GM06990 (cell line): ENCODE data around the gene NAV2.

Experiments
- DNase-seq: peaks from one replicate; pipeline ENCODE4 v3.0.0-alpha.2; 2011; ENCODE audit not compliant: insufficient read length; ENCODE audit errors: extremely low read depth
- H3K27me3 ChIP-seq: replicated peaks from 2 replicates; pipeline ENCODE4 v1.6.0; 2011; ENCODE audit warnings: low read length; ENCODE audit not compliant: control insufficient read depth, insufficient read depth
- H3K36me3 ChIP-seq: 2 replicates; pipeline ENCODE4 v1.5.1; 2011; ENCODE audit warnings: low read length; ENCODE audit not compliant: control insufficient read depth, insufficient read depth
- H3K4me3 ChIP-seq: replicated peaks from 2 replicates; pipeline ENCODE4 v1.5.1; 2011; ENCODE audit warnings: low read depth, mild to moderate bottlenecking, control low read depth, low read length
- CTCF ChIP-seq: IDR thresholded peaks from 2 replicates; pipeline ENCODE4 v1.5.1; 2011; ENCODE audit warnings: low read length, control low read depth, mild to moderate bottlenecking, inconsistent platforms; ENCODE audit not compliant: insufficient read depth, poor library complexity, severe bottlenecking

Gene NAV2

GRCh38 chr11:19670030-19670791, 42.4 kb upstream of the NAV2 start:
- TF ChIP-seq CTCF: no peak
- no peaks in the 10 kb centered on the region for H3K36me3 ChIP-seq
- no peak for DNase-seq

GRCh38 chr11:19672586-19673206, 39.9 kb upstream of the NAV2 start:
- no peak for DNase-seq
- Histone ChIP-seq H3K4me3 (no peak overlapping the region), H3K27me3 (no peaks in the 10 kb centered on the region), H3K36me3 (no peaks in the 10 kb centered on the region)
- no peak for TF ChIP-seq CTCF

More at GRCh38 chr11:19670030-19670791, 42.4 kb upstream of the NAV2 start:
- Histone ChIP-seq H3K4me3 (no peak overlapping the region), H3K27me3 (no peaks in the 10 kb centered on the region)

GRCh38 chr11:19673924-19674729, 38.5 kb upstream of the NAV2 start:
- DNase-seq: no peak
- no peak for TF ChIP-seq CTCF
- H3K27me3 ChIP-seq: no peaks in the 10 kb centered on the region
- H3K4me3 ChIP-seq: no peak overlapping the region
- H3K36me3 ChIP-seq: no peaks in the 10 kb centered on the region

- no peak overlapping the region for H3K4me3 ChIP-seq
- no peaks in the 10 kb centered on the region for H3K36me3 ChIP-seq
- no peak for DNase-seq
- no peaks in the 10 kb centered on the region for H3K27me3 ChIP-seq
- TF ChIP-seq CTCF: no peak
Observed at GRCh38 chr11:19674836-19675235, 37.8 kb upstream of the NAV2 start.

- no peaks in the 10 kb centered on the region for H3K27me3 ChIP-seq
- TF ChIP-seq CTCF: no peak
- DNase-seq: no peak
- H3K4me3 ChIP-seq: no peak overlapping the region
- H3K36me3 ChIP-seq: no peaks in the 10 kb centered on the region
Observed at GRCh38 chr11:19675397-19675796, 37.2 kb upstream of the NAV2 start.
